HFFc6 (cell line): Measurements from ENCODE around the gene GRK6. TPM values are rescaled to one million over a fixed set of nuclear protein-coding genes. Genes with fewer than 3 reads are reported as not detected.

ENCODE experiments used
- DNase-seq: peaks from one replicate; pipeline ENCODE4 v3.0.0-alpha.2; 2018
- H3K27ac Mint-ChIP-seq: 2 replicates; pipeline ENCODE4 v1.8.0; 2020; ENCODE audit warnings: mild to moderate bottlenecking, mixed read lengths
- H3K27me3 Mint-ChIP-seq: 2 replicates; pipeline ENCODE4 v1.8.0; 2021; ENCODE audit warnings: mild to moderate bottlenecking, moderate library complexity, mixed read lengths; ENCODE audit not compliant: insufficient read depth
- H3K36me3 Mint-ChIP-seq: 2 replicates; pipeline ENCODE4 v1.8.0; 2021; ENCODE audit warnings: low read depth, mixed read lengths
- H3K4me1 Mint-ChIP-seq: 2 replicates; pipeline ENCODE4 v1.8.0; 2020; ENCODE audit warnings: low read depth, mixed read lengths
- H3K4me3 Mint-ChIP-seq: 2 replicates; pipeline ENCODE4 v1.8.0; 2020; ENCODE audit warnings: mild to moderate bottlenecking, moderate library complexity, mixed read lengths
- H3K9me3 Mint-ChIP-seq: 2 replicates; pipeline ENCODE4 v1.8.0; 2020; ENCODE audit warnings: mild to moderate bottlenecking, mixed read lengths
- total RNA-seq, 6 experiments: library from RNA; stranded (reverse); fragmentation: NEBNext Ultra II Directional; extraction: Animal tissue kit (Norgen Biotek cat#: 25700); gene quantifications; 2 replicates in 1 of 6; 3 replicates in 5 of 6; pipeline ENCODE4 v1.2.3, GENCODE V29; 2021
- TF ChIP-seq, protein P1 (sequence below): fragments of 200-600 bp; sonication (generic); IDR thresholded peaks from 2 replicates; pipeline ENCODE4 v1.5.0; 2021; ENCODE audit warnings: antibody characterized with exemption, mild to moderate bottlenecking

The GRK6 gene
- total RNA-seq, 6 experiments from 2014 or later = 25.8 to 30.7 (median 28.0) TPM

DNA sequence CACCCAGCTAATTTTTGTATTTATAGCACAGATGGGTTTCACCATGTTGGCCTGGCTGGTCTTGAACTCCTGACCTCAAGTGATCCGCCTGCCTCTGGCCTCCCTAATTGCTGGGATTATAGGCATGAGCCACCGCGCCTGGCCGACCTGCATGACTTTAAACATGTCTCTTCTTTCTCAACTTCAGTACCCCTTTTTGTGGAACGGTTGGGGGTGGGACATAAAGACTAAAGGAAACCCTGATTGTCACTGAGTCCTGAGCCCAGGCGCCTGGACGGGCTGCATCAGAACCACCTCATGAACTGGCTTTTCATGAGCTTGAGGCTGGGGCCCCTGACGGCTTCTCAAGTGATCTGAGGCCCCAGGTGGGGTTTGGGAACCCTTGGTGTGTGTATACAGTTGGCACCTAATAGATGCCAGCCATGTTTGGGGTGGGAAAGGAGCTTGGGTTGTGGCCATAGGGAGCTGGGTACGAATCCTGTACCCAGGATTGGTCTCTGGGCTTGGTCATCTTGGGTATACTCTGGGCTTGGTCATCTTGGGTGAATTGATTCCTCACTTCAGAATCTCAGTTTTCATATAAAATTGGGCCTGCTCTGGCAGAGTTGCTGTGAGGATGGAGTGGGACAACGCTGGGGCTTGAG, 2.2 kb downstream of the GRK6 start:
- Mint-ChIP-seq H3K27ac (0 out of 2 replicates have a peak overlapping the region, but pooled peaks have one; percentile 29), H3K4me1 (peaks cover 27% of the 10 kb centered on the region), H3K36me3 (no peaks in the 10 kb centered on the region; the same call in 1 of the 2 replicates), H3K9me3 (no peaks in the 10 kb centered on the region), H3K4me3 (no peak overlapping the region), H3K27me3 (peaks cover 2% of the 10 kb centered on the region)
- TF ChIP-seq, protein P1, sequence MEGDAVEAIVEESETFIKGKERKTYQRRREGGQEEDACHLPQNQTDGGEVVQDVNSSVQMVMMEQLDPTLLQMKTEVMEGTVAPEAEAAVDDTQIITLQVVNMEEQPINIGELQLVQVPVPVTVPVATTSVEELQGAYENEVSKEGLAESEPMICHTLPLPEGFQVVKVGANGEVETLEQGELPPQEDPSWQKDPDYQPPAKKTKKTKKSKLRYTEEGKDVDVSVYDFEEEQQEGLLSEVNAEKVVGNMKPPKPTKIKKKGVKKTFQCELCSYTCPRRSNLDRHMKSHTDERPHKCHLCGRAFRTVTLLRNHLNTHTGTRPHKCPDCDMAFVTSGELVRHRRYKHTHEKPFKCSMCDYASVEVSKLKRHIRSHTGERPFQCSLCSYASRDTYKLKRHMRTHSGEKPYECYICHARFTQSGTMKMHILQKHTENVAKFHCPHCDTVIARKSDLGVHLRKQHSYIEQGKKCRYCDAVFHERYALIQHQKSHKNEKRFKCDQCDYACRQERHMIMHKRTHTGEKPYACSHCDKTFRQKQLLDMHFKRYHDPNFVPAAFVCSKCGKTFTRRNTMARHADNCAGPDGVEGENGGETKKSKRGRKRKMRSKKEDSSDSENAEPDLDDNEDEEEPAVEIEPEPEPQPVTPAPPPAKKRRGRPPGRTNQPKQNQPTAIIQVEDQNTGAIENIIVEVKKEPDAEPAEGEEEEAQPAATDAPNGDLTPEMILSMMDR = no peak
- DNase-seq = no peak

DNA sequence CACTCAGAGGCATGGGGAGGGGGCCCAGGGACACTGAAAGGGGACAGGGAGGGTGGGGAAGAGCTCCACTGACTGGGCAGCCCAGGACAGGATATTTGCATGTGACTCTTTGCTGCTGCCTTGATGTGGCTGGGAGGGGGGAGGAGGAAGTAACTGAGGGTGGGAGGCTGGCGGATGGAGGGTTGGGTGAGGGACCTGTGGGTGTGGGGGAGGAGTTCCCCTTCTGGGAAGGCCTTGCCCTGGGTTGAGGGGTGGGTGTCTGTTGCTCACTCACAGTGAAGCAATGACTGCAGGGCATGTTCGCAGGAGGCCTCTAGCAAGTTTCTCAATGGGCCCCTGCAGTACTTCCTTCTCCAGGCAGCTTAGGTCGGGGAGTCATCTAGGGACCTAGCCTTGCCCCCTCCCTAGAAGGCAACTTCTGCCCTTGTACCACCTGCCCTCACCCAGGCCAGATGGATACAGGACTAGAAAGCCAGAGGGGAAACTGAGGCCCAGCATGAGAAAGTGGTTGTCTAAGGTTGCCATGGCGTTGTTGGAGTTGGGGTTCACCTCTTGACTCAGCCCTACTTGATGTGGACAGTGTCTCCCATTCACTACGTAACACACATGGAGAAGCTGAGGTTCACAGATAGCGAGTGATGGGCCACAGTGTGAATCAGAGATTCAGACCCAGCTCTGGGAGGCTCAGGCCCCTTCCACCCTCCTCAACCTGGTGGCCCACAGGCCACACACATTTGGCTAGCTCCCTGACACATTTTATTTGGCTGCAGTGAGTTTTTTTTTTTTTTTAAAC, 3.0 kb downstream of the GRK6 start:
- H3K4me3 Mint-ChIP-seq = no peak overlapping the region
- no peak for DNase-seq
- H3K9me3 Mint-ChIP-seq = no peaks in the 10 kb centered on the region
- 0 out of 2 replicates have a peak overlapping the region, but pooled peaks have one; percentile 29 for H3K27ac Mint-ChIP-seq
- peaks cover 27% of the 10 kb centered on the region for H3K4me1 Mint-ChIP-seq
- H3K36me3 Mint-ChIP-seq = no peaks in the 10 kb centered on the region; the same call in 1 of the 2 replicates
- TF ChIP-seq, protein P1 = no peak
- peaks cover 2% of the 10 kb centered on the region for H3K27me3 Mint-ChIP-seq

DNA sequence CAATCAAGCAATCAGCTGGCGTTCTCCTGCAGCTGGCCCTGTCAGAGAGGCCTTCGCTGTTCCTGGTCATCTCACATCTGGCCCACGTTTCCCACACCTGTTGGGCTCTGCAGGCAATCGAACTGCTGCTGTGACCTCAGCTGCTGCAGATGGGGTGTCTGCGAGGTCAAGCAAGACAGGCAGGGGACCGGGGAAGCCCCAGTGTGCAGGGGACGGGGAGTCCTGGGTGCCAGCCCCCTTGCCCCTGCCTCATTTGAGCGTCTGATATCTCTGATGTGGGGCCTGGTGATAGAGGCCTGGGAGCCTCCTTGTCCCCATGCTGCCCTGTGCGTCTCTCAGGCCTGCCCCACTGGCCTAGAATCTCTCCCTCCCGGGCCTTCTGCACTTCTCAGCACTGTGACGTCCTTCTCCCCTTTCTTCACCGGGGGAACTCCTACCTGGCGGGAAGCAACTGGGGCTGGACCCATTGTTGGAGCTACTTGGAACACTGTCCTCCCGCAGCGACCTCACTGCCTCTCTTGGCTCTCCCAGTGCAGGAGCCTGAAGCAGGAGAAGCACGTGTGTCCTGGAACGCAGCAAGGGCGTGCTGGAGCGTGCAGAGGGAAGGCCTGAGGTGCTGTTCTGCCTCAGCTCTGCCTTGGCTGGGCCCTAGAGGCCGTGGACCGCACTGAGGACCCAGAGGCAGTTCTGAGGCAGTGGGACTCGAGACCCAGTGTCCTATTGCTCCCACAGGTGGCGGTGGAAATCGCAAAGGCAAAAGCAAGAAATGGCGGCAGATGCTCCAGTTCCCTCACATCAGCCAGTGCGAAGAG, 3.9 kb downstream of the GRK6 start:
- no peaks in the 10 kb centered on the region; the same call in 1 of the 2 replicates for H3K36me3 Mint-ChIP-seq
- peaks cover 23% of the 10 kb centered on the region for H3K4me1 Mint-ChIP-seq
- TF ChIP-seq, protein P1 = no peak
- no peak overlapping the region for H3K4me3 Mint-ChIP-seq
- H3K9me3 Mint-ChIP-seq = no peaks in the 10 kb centered on the region
- H3K27ac Mint-ChIP-seq = no peak overlapping the region
- peaks cover 2% of the 10 kb centered on the region for H3K27me3 Mint-ChIP-seq
- DNase-seq = no peak

DNA sequence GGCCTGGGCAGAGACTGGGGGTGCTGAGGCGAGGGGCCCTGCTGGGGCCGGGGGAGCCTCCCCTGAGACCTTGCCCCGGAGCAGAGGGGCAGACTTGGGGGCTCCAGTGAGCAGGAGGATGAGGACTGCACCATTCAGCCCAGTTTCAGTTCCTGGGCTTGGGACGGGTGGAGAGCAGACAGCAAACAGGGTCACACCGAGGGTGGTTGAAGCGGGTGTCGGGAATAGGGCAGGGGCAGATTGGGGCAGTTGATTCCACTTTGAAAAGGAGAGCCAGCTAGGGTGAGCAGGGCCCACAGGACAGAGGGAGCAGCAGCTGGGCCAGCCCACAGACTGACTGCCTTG, 4.5 kb downstream of the GRK6 start:
- H3K36me3 Mint-ChIP-seq = no peaks in the 10 kb centered on the region; the same call in 1 of the 2 replicates
- no peak overlapping the region for H3K4me3 Mint-ChIP-seq
- no peak overlapping the region for H3K27ac Mint-ChIP-seq
- DNase-seq = no peak
- TF ChIP-seq, protein P1 = no peak
- no peaks in the 10 kb centered on the region for H3K9me3 Mint-ChIP-seq
- peaks cover 2% of the 10 kb centered on the region for H3K27me3 Mint-ChIP-seq
- peaks cover 18% of the 10 kb centered on the region for H3K4me1 Mint-ChIP-seq

DNA sequence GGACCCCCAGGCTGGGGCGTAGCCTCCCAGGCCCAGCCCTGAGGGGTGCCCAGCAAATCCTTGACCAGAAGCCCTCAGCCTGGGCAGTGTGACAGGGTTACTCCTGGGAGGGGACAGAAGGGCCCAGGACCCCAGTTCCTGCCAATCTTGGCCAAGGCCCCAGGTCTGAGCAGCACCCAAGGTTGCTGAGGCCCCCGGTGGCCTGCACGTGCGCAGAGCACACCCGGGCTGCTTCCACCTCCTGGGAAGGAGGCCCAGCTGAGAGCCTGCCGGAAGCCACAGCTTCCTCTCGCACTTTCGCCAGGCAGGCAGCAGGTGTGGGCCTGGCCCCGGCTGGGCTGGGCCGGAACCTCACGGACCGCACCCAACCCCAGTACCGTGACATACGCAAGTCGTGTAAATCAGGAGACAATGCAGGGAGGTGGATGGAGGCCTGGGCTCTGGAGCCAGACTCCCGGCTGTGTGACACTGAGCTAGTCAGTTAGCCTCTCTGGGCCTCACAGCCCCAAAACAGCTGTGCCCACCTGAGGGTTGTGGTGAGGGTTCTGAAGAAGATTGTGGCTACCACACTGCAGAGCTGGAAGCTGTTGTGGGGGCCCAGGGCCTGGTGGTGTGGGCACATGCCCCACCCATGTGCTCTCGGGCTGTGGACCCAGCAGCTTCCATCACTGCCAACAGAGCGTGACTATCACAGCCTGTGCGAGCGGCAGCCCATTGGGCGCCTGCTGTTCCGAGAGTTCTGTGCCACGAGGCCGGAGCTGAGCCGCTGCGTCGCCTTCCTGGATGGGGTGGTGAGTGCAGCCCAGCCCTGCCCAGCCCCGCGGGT, 5.1 kb downstream of the GRK6 start:
- Mint-ChIP-seq H3K4me3 (no peak overlapping the region), H3K4me1 (peaks cover 18% of the 10 kb centered on the region), H3K27ac (no peak overlapping the region), H3K27me3 (peaks cover 2% of the 10 kb centered on the region), H3K36me3 (no peaks in the 10 kb centered on the region; the same call in 1 of the 2 replicates), H3K9me3 (no peaks in the 10 kb centered on the region)
- DNase-seq = no peak
- TF ChIP-seq, protein P1 = no peak
